CD14-positive monocyte (primary cell): ENCODE results near the gene DSCAML1. TPM values are rescaled to one million over a fixed set of nuclear protein-coding genes. Genes with fewer than 3 reads are reported as not detected.

Source experiments
- DNase-seq, 3 donors: peaks; one replicate each; pipeline ENCODE4 v3.0.0-alpha.2; 2011 to 2022
- H2AFZ ChIP-seq: 2 replicates; pipeline ENCODE4 v1.6.0; 2012; ENCODE audit warnings: mild to moderate bottlenecking, low read depth, low read length, inconsistent platforms; ENCODE audit not compliant: insufficient read depth, poor library complexity, severe bottlenecking
- H3K27ac ChIP-seq, 2 donors: 1 replicate in 1 of 2; 2 replicates in 1 of 2; pipeline ENCODE4 v1.5.1; 2012 to 2013; ENCODE audit warnings: low read length in 2 of 2, control low read depth in 1 of 2, inconsistent platforms in 1 of 2, low read depth in 1 of 2, mild to moderate bottlenecking in 1 of 2
- H3K27me3 ChIP-seq, 2 donors: one replicate each; pipeline versions ENCODE4 v1.6.0 to v1.6.1; 2011 to 2013; ENCODE audit warnings: low read length in 2 of 2; ENCODE audit not compliant: control insufficient read depth in 2 of 2, insufficient read depth in 2 of 2
- H3K36me3 ChIP-seq, 2 donors: replicated peaks in 1 of 2; 1 replicate in 1 of 2; 2 replicates in 1 of 2; pipeline versions ENCODE4 v1.5.1 to v1.6.1; 2012 to 2013; ENCODE audit warnings: low read length in 2 of 2, control low read depth in 1 of 2, inconsistent platforms in 1 of 2, mild to moderate bottlenecking in 1 of 2; ENCODE audit not compliant: insufficient read depth in 2 of 2, control insufficient read depth in 1 of 2
- H3K4me1 ChIP-seq, 2 donors: 1 replicate in 1 of 2; 2 replicates in 1 of 2; pipeline versions ENCODE4 v1.5.1 to v1.6.1; 2012 to 2013; ENCODE audit warnings: low read length in 2 of 2, control low read depth in 1 of 2, inconsistent platforms in 1 of 2, mild to moderate bottlenecking in 1 of 2, moderate library complexity in 1 of 2; ENCODE audit not compliant: insufficient read depth in 2 of 2, control insufficient read depth in 1 of 2
- H3K4me2 ChIP-seq: replicated peaks from 2 replicates; pipeline ENCODE3; 2012; ENCODE audit warnings: low read length, moderate library complexity, mild to moderate bottlenecking; ENCODE audit not compliant: poor library complexity, severe bottlenecking; ENCODE audit errors: extremely low read depth
- H3K4me3 ChIP-seq, 3 experiments: fragments of 200-600 bp in 1 of 3; sonication (generic) in 1 of 3; replicated peaks in 1 of 3; 1 replicate in 2 of 3; 2 replicates in 1 of 3; pipeline ENCODE4 v1.5.1; 2011 to 2013; ENCODE audit warnings: low read length in 3 of 3, mild to moderate bottlenecking in 3 of 3, control low read depth in 2 of 3, low read depth in 2 of 3, inconsistent platforms in 1 of 3, moderate library complexity in 1 of 3
- H3K79me2 ChIP-seq: 2 replicates; pipeline ENCODE4 v1.6.0; 2012; ENCODE audit warnings: mild to moderate bottlenecking, control low read depth, inconsistent platforms, low read length, moderate library complexity; ENCODE audit not compliant: insufficient read depth
- H3K9ac ChIP-seq: 2 replicates; pipeline ENCODE4 v1.6.0; 2017; ENCODE audit warnings: low read length, mild to moderate bottlenecking; ENCODE audit not compliant: insufficient read depth, poor library complexity, severe bottlenecking
- H3K9me3 ChIP-seq, 2 donors: replicated peaks in 1 of 2; 1 replicate in 1 of 2; 2 replicates in 1 of 2; pipeline versions ENCODE4 v1.5.1 to v1.6.1; 2012 to 2013; ENCODE audit warnings: low read length in 2 of 2, control low read depth in 1 of 2; ENCODE audit not compliant: control insufficient read depth in 1 of 2, insufficient read depth in 1 of 2
- H4K20me1 ChIP-seq: 2 replicates; pipeline ENCODE4 v1.6.0; 2012; ENCODE audit warnings: mild to moderate bottlenecking, low read length, control low read depth, moderate library complexity; ENCODE audit not compliant: insufficient read depth
- H3K27ac Mint-ChIP-seq, 7 donors: one replicate each; pipeline ENCODE4 v1.8.0; 2020; ENCODE audit warnings: mild to moderate bottlenecking in 7 of 7, mixed read lengths in 7 of 7, moderate library complexity in 6 of 7, inconsistent platforms in 2 of 7
- H3K27me3 Mint-ChIP-seq, 3 donors: one replicate each; pipeline ENCODE4 v1.8.0; 2021 to 2022; ENCODE audit warnings: low read depth in 3 of 3, mild to moderate bottlenecking in 3 of 3, mixed read lengths in 3 of 3, moderate library complexity in 3 of 3, inconsistent platforms in 1 of 3
- H3K36me3 Mint-ChIP-seq, 2 donors: one replicate each; pipeline ENCODE4 v1.8.0; 2020; ENCODE audit warnings: mixed read lengths in 2 of 2, inconsistent platforms in 1 of 2, mild to moderate bottlenecking in 1 of 2
- H3K4me1 Mint-ChIP-seq: one replicate; pipeline ENCODE4 v1.8.0; 2020; ENCODE audit warnings: mild to moderate bottlenecking, mixed read lengths
- H3K4me3 Mint-ChIP-seq, 2 donors: one replicate each; pipeline ENCODE4 v1.8.0; 2020; ENCODE audit warnings: mild to moderate bottlenecking in 2 of 2, mixed read lengths in 2 of 2, moderate library complexity in 1 of 2
- H3K9me3 Mint-ChIP-seq, 7 donors: one replicate each; pipeline ENCODE4 v1.8.0; 2020 to 2022; ENCODE audit warnings: mixed read lengths in 7 of 7, mild to moderate bottlenecking in 6 of 7, moderate library complexity in 6 of 7, inconsistent platforms in 2 of 7
- WGBS: methylation state at CpG from one replicate; pipeline ENCODE4 v1.1.5; 2013; ENCODE audit warnings: missing lambda C conversion rate; ENCODE audit not compliant: insufficient coverage; 5-methylcytosine and 5-hydroxymethylcytosine counted together
- intact Hi-C, 2 donors: fragments of 100-400 bp; cut with micrococcal nuclease; formaldehyde crosslinking; loops; one replicate each; pipeline versions ENCODE4 v1.15.0 to v1.15.1; 2023
- polyA plus RNA-seq, 3 donors: library from polyadenylated mRNA; depleted of rRNA in 1 of 3; unstranded in 2 of 3; stranded (reverse) in 1 of 3; fragments of 300-500 nt in 2 of 3; fragments of >200 nt in 1 of 3; fragmentation: Illumina TruSeq in 2 of 3; gene quantifications; 1 replicate in 2 of 3; 2 replicates in 1 of 3; pipeline ENCODE4 v1.2.3, GENCODE V29; 2012 to 2021
- TF ChIP-seq, protein P1 (sequence below): fragments of 200-600 bp; IDR thresholded peaks from one replicate; pipeline ENCODE4 v1.8.0; 2022; ENCODE audit warnings: antibody characterized with exemption, mild to moderate bottlenecking

DSCAML1 gene
- polyA plus RNA-seq, 3 donors, result not detected

GRCh38 chr11:117425679-117426296, 371.2 kb downstream of the DSCAML1 start:
- Histone ChIP-seq H3K9me3 (no peaks in the 10 kb centered on the region), H3K27me3 (no peaks in the 10 kb centered on the region), H4K20me1 (no peaks in the 10 kb centered on the region), H3K79me2 (no peaks in the 10 kb centered on the region), H2AFZ (no peak overlapping the region), H3K36me3 (no peaks in the 10 kb centered on the region), H3K27ac (no peak overlapping the region), H3K4me2 (no peak overlapping the region), H3K4me3 (no peak overlapping the region), H3K9ac (no peak overlapping the region), H3K4me1 (no peaks in the 10 kb centered on the region)
- TF ChIP-seq, protein P1, sequence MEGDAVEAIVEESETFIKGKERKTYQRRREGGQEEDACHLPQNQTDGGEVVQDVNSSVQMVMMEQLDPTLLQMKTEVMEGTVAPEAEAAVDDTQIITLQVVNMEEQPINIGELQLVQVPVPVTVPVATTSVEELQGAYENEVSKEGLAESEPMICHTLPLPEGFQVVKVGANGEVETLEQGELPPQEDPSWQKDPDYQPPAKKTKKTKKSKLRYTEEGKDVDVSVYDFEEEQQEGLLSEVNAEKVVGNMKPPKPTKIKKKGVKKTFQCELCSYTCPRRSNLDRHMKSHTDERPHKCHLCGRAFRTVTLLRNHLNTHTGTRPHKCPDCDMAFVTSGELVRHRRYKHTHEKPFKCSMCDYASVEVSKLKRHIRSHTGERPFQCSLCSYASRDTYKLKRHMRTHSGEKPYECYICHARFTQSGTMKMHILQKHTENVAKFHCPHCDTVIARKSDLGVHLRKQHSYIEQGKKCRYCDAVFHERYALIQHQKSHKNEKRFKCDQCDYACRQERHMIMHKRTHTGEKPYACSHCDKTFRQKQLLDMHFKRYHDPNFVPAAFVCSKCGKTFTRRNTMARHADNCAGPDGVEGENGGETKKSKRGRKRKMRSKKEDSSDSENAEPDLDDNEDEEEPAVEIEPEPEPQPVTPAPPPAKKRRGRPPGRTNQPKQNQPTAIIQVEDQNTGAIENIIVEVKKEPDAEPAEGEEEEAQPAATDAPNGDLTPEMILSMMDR, result no peak
- H3K27me3 Mint-ChIP-seq, result peaks cover 2 to 14% (median 3%) of the 10 kb centered on the region in 3 donors
- intact Hi-C loops, result loop anchor here (5.0 to 10.0 kb wide), 4 partner anchors 372 to 529 kb away; partner anchors contain the start of gene DSCAML1 (in 1 of the 2)
- 56% methylated on average over 9 of the region's 13 CpGs for WGBS
- H3K4me1 Mint-ChIP-seq, result peaks cover 1% of the 10 kb centered on the region
- no peaks in the 10 kb centered on the region for H3K9me3 Mint-ChIP-seq
- no peaks in the 10 kb centered on the region for H3K36me3 Mint-ChIP-seq
- H3K4me3 Mint-ChIP-seq, result no peak overlapping the region
- H3K27ac Mint-ChIP-seq, result no peak overlapping the region
- no peak for DNase-seq

DNA sequence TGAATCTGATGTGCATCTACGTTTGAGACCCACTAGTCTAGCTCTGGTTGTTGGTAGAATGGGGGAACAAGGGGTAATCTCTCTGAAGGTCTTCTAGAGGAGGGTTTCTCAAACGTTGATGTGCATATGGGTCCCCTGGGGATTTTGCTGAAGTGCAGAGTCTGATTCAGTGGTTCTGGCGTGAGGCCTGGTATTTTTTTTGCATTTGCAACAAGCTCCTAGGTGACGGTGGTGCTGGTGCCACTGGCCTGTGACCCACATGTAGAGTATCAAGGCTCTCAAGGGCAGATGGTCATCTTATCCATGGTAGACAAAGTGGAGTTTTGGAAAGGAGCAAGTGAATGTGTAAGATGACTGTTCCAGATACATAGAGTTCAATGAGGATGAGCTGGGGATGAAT, 372.2 kb downstream of the DSCAML1 start:
- no peak overlapping the region for H3K4me3 Mint-ChIP-seq
- DNase-seq, result no peak

More for the DNA sequence above, 372.2 kb downstream of the DSCAML1 start:
- Histone ChIP-seq H3K4me1 (no peaks in the 10 kb centered on the region), H2AFZ (no peak overlapping the region), H3K4me2 (no peak overlapping the region), H3K4me3 (no peak overlapping the region), H3K36me3 (no peaks in the 10 kb centered on the region), H3K79me2 (no peaks in the 10 kb centered on the region), H4K20me1 (no peaks in the 10 kb centered on the region), H3K27ac (no peak overlapping the region), H3K9me3 (no peaks in the 10 kb centered on the region), H3K27me3 (no peaks in the 10 kb centered on the region), H3K9ac (no peak overlapping the region)
- Mint-ChIP-seq H3K27me3 (peaks cover 1 to 14% (median 2%) of the 10 kb centered on the region in 3 donors), H3K36me3 (no peaks in the 10 kb centered on the region), H3K27ac (no peak overlapping the region), H3K9me3 (no peaks in the 10 kb centered on the region), H3K4me1 (peaks cover 1% of the 10 kb centered on the region)
- 87% methylated on average over 4 of the region's 4 CpGs for WGBS
- TF ChIP-seq, protein P1, result no peak
- intact Hi-C loops, result loop anchor here (5.0 to 10.0 kb wide), 4 partner anchors 373 to 530 kb away; partner anchors contain the start of gene DSCAML1 (in 1 of the 2)
